Thoracic aorta (tissue), 2 donors: ENCODE measurements around the gene KRTAP5-5. TPM values are rescaled to one million over a fixed set of nuclear protein-coding genes. Genes with fewer than 3 reads are reported as not detected.

Experiments used
- ATAC-seq: fragments of 150-250 bp; one replicate; pipeline ENCODE4 v1.8.0; 2017; ENCODE audit warnings: low read depth; ENCODE audit not compliant: insufficient number of reproducible peaks, low FRiP score
- DNase-seq: peaks from one replicate; pipeline ENCODE4 v3.0.0-alpha.2; 2020; ENCODE audit warnings: low spot score
- H3K27ac ChIP-seq, 2 donors: fragments of 200-600 bp; sonication (generic); 1 replicate in 1 of 2; 2 replicates in 1 of 2; pipeline ENCODE4 v1.5.1; 2016; ENCODE audit warnings: mild to moderate bottlenecking in 2 of 2, moderate library complexity in 2 of 2
- H3K27me3 ChIP-seq: fragments of 200-600 bp; sonication (generic); replicated peaks from 2 replicates; pipeline ENCODE4 v1.6.0; 2016; ENCODE audit warnings: mild to moderate bottlenecking; ENCODE audit not compliant: insufficient read depth
- H3K36me3 ChIP-seq: fragments of 200-600 bp; sonication (generic); one replicate; pipeline ENCODE4 v1.5.1; 2016
- H3K4me1 ChIP-seq, 2 donors: fragments of 200-600 bp; sonication (generic); 1 replicate in 1 of 2; 2 replicates in 1 of 2; pipeline versions ENCODE4 v1.5.1 to v1.6.0; 2016; ENCODE audit warnings: low read depth in 2 of 2, mild to moderate bottlenecking in 1 of 2; ENCODE audit not compliant: control insufficient read depth in 1 of 2
- H3K4me3 ChIP-seq: fragments of 200-600 bp; sonication (generic); 2 replicates; pipeline ENCODE4 v1.5.1; 2016; ENCODE audit warnings: mild to moderate bottlenecking
- H3K9me3 ChIP-seq: fragments of 200-600 bp; sonication (generic); 2 replicates; pipeline ENCODE4 v1.5.1; 2016
- total RNA-seq, 2 donors: library from RNA; depleted of rRNA; stranded (reverse); fragments of >200 nt; gene quantifications; one replicate each; pipeline versions ENCODE4 v1.1.0 to v1.2.3, GENCODE V29; 2016
- TF ChIP-seq, protein P1 (sequence below): fragments of 200-600 bp; sonication (generic); IDR thresholded peaks from one replicate; pipeline ENCODE4 v1.5.1; 2019; ENCODE audit warnings: antibody characterized with exemption

The KRTAP5-5 gene
- total RNA-seq, 2 donors from 2014 or later: not detected

DNA sequence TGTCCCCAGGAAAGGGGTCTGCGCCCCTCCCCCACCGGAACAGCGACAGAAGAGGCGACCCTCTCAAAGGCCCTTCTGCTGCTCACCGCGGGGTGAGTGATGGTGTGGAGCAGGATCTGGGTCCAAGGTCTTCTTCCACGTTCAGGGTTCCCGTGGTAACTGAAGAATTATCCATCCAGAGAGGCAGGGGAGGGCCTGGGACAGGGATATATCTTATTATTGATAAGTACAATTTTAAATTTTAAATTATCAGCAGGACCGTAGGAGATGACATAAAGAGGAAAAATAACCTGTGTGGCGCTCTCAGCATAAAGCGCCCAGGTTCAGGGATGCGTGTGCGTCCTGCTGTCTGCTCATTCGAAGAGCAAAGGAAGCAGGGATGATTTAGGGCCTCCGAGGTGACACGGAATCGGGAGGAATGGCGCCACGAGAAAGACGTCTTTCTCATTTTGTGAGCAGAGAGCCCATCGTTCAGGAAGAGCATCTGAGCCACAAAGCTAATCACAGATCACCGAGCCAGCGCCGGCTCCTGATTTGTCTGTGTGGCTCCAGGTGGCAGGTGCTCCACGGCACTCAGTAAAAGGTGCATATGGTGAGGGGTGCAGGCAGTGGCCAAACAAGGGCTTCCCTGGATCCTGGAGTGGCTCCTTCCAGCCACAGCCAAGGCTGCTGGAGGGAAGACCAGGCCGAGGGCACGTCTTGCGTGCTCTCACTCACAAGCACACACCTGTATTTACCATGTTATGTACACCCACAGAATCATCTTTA lies 19.3 kb downstream of the KRTAP5-5 start:
- no peak for DNase-seq
- Histone ChIP-seq H3K36me3 (no peaks in the 10 kb centered on the region), H3K27ac (no peak overlapping the region), H3K4me3 (no peak overlapping the region), H3K9me3 (no peaks in the 10 kb centered on the region), H3K27me3 (no peaks in the 10 kb centered on the region), H3K4me1 (no peaks in the 10 kb centered on the region)
- TF ChIP-seq, protein P1, sequence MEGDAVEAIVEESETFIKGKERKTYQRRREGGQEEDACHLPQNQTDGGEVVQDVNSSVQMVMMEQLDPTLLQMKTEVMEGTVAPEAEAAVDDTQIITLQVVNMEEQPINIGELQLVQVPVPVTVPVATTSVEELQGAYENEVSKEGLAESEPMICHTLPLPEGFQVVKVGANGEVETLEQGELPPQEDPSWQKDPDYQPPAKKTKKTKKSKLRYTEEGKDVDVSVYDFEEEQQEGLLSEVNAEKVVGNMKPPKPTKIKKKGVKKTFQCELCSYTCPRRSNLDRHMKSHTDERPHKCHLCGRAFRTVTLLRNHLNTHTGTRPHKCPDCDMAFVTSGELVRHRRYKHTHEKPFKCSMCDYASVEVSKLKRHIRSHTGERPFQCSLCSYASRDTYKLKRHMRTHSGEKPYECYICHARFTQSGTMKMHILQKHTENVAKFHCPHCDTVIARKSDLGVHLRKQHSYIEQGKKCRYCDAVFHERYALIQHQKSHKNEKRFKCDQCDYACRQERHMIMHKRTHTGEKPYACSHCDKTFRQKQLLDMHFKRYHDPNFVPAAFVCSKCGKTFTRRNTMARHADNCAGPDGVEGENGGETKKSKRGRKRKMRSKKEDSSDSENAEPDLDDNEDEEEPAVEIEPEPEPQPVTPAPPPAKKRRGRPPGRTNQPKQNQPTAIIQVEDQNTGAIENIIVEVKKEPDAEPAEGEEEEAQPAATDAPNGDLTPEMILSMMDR: no peak
- ATAC-seq: no peak

DNA sequence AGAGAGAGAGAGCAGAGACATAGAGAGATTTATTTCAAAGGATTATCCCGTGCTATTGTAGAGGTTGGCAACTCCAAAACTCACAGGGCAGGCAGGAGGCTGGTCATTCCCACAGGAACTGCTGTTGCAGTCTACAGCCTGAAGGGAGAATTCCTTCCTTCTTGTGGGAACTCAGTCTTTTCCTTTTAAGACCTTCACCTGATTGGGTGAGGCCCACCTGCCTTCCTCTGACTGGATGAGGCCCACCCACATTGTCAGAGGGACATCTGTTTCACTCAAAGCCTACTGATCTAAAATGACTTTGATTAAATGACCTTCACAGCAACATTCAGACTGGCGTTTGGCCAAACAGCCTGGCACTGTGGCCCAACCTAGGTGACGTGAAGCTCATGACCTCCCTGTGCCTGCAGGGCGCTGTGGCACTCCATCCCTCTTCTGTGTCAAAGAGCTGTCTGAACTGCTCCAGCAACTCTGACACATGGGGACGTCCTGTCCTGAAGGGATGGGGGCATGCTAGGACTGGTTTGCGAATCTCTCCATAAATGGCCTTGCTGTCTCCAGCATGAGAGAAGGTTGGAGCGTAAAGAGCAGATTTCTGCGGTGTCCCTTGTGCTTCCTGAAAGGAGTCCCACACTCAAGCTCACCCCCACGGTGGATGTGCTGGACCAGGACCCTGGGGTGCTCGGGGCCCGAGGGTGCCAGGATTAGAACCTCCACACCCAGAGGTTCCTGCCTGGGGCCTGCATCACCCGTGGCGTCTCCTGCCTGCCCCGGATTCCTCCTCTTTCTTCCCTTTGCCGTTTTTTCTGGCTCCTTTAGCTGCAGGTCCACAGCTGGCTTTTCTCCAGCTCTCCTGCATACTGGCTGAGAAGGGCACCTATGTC lies 20.7 kb downstream of the KRTAP5-5 start:
- TF ChIP-seq, protein P1: no peak
- Histone ChIP-seq H3K27me3 (no peaks in the 10 kb centered on the region), H3K4me1 (no peaks in the 10 kb centered on the region), H3K36me3 (no peaks in the 10 kb centered on the region), H3K4me3 (no peak overlapping the region), H3K27ac (no peak overlapping the region), H3K9me3 (no peaks in the 10 kb centered on the region)
- ATAC-seq (no peak), DNase-seq (no peak)

DNA sequence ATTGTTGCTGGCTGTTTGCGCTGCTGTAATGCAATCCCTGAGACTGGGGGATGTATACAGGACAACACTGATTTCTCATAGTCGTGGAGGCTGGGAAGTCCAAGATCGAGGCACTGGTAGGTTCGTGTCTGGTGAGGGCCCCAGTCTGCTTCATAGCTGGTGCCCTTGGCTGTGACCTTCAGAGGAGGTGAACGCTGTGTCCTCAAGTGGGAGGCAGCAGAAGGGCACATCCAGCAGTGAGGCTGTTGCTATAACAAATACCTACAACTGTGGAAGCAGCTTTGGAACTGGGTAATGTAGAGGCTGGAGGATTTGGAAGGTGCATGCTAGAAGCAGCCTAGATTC lies 21.3 kb downstream of the KRTAP5-5 start:
- Histone ChIP-seq H3K36me3 (no peaks in the 10 kb centered on the region), H3K4me1 (no peaks in the 10 kb centered on the region), H3K27ac (no peak overlapping the region), H3K4me3 (no peak overlapping the region), H3K27me3 (no peaks in the 10 kb centered on the region), H3K9me3 (no peaks in the 10 kb centered on the region)
- ATAC-seq: no peak
- TF ChIP-seq, protein P1: no peak
- DNase-seq: no peak

DNA sequence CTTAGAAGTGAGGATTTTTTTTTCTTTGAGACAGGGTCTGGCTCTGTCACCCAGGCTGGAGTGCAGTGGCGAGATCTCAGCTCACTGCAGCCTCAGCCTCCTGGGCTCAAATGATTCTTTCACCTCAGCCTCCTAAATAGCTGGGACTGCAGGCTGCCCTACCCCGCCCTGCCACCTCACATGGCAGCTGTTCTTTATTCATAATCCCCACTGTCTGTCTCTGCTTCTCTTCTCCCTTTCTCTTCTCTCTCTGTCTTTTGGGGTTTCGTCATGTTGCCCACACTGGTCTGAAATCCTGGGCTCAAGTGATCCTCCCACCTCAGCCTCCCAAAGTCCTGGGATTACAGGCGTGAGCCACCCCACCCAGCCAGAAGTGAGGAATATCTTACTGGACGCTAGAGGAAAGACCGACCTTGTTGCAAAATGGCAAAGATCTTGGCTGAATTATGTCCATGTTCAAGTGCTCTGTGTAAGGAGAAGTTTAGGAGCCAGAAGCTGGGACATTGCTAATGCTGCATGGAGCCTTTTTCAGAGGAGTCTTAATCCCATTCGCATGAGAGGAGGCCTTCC lies 21.9 kb downstream of the KRTAP5-5 start:
- Histone ChIP-seq H3K27ac (no peak overlapping the region), H3K4me1 (no peaks in the 10 kb centered on the region), H3K9me3 (no peaks in the 10 kb centered on the region), H3K27me3 (no peaks in the 10 kb centered on the region), H3K4me3 (no peak overlapping the region), H3K36me3 (no peaks in the 10 kb centered on the region)
- DNase-seq (no peak), ATAC-seq (no peak)
- TF ChIP-seq, protein P1: no peak

DNA sequence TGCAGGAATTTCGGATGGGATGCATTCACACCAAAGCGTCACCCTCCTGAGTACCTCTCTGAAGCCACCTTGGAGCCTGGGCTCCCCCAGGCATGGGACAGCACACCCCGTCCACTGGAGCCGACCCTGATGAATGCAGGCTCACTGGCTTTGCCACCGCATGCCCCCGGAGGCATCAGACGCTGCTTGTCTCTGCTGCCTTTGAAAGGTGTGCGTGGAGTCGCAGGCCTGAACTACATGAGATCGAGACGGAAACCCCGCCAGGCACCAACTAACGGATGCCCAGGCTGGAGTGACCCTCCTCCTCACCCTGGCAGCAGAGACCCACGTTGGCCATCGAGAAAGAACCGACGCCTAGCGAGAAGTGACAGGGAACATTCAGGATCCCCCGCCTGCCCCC lies 22.5 kb downstream of the KRTAP5-5 start:
- DNase-seq (no peak), ATAC-seq (no peak)
- Histone ChIP-seq H3K36me3 (no peaks in the 10 kb centered on the region), H3K4me1 (no peaks in the 10 kb centered on the region), H3K9me3 (no peaks in the 10 kb centered on the region), H3K27me3 (no peaks in the 10 kb centered on the region), H3K4me3 (no peak overlapping the region), H3K27ac (no peak overlapping the region)
- TF ChIP-seq, protein P1: no peak
